ENCODE measurements around the gene AGPAT3.

DNA sequence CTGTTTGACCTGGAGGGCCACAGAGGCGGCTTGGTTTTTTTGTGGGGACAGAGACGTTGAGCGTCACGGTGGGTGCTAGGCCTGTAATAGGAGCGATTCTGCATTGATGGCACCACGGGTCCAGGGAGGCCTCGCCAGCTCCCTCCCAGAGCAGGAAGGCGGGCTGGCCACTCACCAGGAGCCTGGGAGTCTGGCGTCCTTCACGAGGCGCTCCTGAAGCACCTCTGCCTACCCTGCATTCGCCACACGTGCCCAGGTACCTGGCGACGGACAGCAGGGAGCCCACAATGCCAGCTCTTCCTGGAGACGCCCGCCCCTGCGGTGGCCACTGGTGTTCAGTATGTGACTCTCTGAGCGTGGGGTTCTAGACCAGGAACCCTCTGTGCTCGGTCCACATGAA lies 77.2 kb downstream of the AGPAT3 start:
- TF ChIP-seq, protein P1, sequence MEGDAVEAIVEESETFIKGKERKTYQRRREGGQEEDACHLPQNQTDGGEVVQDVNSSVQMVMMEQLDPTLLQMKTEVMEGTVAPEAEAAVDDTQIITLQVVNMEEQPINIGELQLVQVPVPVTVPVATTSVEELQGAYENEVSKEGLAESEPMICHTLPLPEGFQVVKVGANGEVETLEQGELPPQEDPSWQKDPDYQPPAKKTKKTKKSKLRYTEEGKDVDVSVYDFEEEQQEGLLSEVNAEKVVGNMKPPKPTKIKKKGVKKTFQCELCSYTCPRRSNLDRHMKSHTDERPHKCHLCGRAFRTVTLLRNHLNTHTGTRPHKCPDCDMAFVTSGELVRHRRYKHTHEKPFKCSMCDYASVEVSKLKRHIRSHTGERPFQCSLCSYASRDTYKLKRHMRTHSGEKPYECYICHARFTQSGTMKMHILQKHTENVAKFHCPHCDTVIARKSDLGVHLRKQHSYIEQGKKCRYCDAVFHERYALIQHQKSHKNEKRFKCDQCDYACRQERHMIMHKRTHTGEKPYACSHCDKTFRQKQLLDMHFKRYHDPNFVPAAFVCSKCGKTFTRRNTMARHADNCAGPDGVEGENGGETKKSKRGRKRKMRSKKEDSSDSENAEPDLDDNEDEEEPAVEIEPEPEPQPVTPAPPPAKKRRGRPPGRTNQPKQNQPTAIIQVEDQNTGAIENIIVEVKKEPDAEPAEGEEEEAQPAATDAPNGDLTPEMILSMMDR (IDR thresholded peaks at IDR 0.05) = no peak
- TF ChIP-seq POLR2A (IDR thresholded peaks at IDR 0.05) = no peak
